GM12878 (cell line): ENCODE results near the gene HOXB1. TPM values are rescaled to one million over a fixed set of nuclear protein-coding genes. Genes with fewer than 3 reads are reported as not detected.

ENCODE experiments used
- ATAC-seq: fragments of 200-7000 bp; cut with Tn5 transposase; 3 replicates; pipeline ENCODE4 v1.9.1; 2020; ENCODE audit warnings: mild to moderate bottlenecking, moderate library complexity
- BruUV-seq: library from RNA; stranded (reverse); fragments of 400-500 nt; replicated peaks from 2 replicates; lab custom pipeline; 2021; lab: Mats Ljungman, UMichigan
- CTCF ChIA-PET: fragments of 300-600 bp; sonication (Branson Sonifier 250); formaldehyde crosslinking; extraction: SDS; loops from one replicate; lab custom pipeline; 2021; ENCODE audit warnings: inconsistent platforms; lab: Yijun Ruan, JAX
- POLR2A ChIA-PET: fragments of 350-600 bp; formaldehyde crosslinking; extraction: SDS; loops from one replicate; lab custom pipeline; 2021; ENCODE audit warnings: inconsistent platforms; lab: Charles Lee
- RAD21 ChIA-PET: fragments of 300-600 bp; sonication (Branson Sonifier 250); formaldehyde crosslinking; loops from one replicate; lab custom pipeline; 2023; ENCODE audit warnings: antibody characterized with exemption; ENCODE audit not compliant: unreplicated experiment; lab: Charles Lee
- SMC1A ChIA-PET: fragments of 300-600 bp; sonication (Branson Sonifier 250); formaldehyde crosslinking; loops from one replicate; lab custom pipeline; 2023; ENCODE audit not compliant: unreplicated experiment, uncharacterized antibody; lab: Charles Lee
- DNase-seq: peaks from one replicate; pipeline ENCODE4 v3.0.0-alpha.2; 2011; ENCODE audit warnings: low read depth, low spot score
- FAIRE-seq: peaks from 3 replicates; lab custom pipeline; 2011; peaks lifted over from hg19 to GRCh38; lab: Jason Lieb, UNC
- H2AFZ ChIP-seq: 2 replicates; pipeline ENCODE4 v1.6.0; 2011; ENCODE audit warnings: low read depth, low read length, control low read depth; ENCODE audit not compliant: control insufficient read depth
- H3K27ac ChIP-seq: 2 replicates; pipeline ENCODE4 v1.5.1; 2011; ENCODE audit warnings: control low read depth; ENCODE audit not compliant: control insufficient read depth, insufficient read depth
- H3K27me3 ChIP-seq, 2 experiments: replicated peaks in 1 of 2; 2 replicates each; pipeline versions ENCODE4 v1.6.0 to v1.6.1; 2011; ENCODE audit warnings: low read length in 1 of 2; ENCODE audit not compliant: control insufficient read depth in 2 of 2, insufficient read depth in 2 of 2
- H3K36me3 ChIP-seq, 2 experiments: 2 replicates each; pipeline ENCODE4 v1.5.1; 2011; ENCODE audit warnings: low read length in 1 of 2; ENCODE audit not compliant: control insufficient read depth in 2 of 2, insufficient read depth in 2 of 2
- H3K4me1 ChIP-seq: 2 replicates; pipeline ENCODE4 v1.6.1; 2011; ENCODE audit warnings: mild to moderate bottlenecking, low read length, moderate library complexity, mixed read lengths; ENCODE audit not compliant: control insufficient read depth, insufficient read depth
- H3K4me2 ChIP-seq: 2 replicates; pipeline ENCODE4 v1.6.0; 2011; ENCODE audit warnings: control low read depth; ENCODE audit not compliant: control insufficient read depth, insufficient read depth
- H3K4me3 ChIP-seq: fragments of 200-600 bp; sonication (generic); 2 replicates; pipeline ENCODE4 v1.5.1; 2016
- H3K79me2 ChIP-seq: 2 replicates; pipeline ENCODE4 v1.6.0; 2011; ENCODE audit warnings: low read length; ENCODE audit not compliant: control insufficient read depth, insufficient read depth
- H3K9ac ChIP-seq: 2 replicates; pipeline ENCODE4 v1.8.0; 2011; ENCODE audit warnings: low read length, control low read depth, mixed read lengths; ENCODE audit not compliant: control insufficient read depth, insufficient read depth
- H3K9me3 ChIP-seq: replicated peaks from 3 replicates; pipeline ENCODE4 v1.5.1; 2011; ENCODE audit warnings: mild to moderate bottlenecking, low read length; ENCODE audit not compliant: control insufficient read depth, insufficient read depth
- H4K20me1 ChIP-seq: 2 replicates; pipeline ENCODE4 v1.6.0; 2011; ENCODE audit not compliant: control insufficient read depth, insufficient read depth
- HSF1 ChIP-seq: fragments of 150-350 bp; IDR thresholded peaks from 2 replicates; pipeline ENCODE4 v1.6.1; 2014; ENCODE audit warnings: mild to moderate bottlenecking, low read depth, low read length
- JUNB ChIP-seq: IDR thresholded peaks from 2 replicates; pipeline ENCODE4 v1.6.1; 2016; ENCODE audit warnings: antibody characterized with exemption, mild to moderate bottlenecking
- PRDM15 ChIP-seq: fragments of 450-650 bp; formaldehyde crosslinking; IDR thresholded peaks from 2 replicates; pipeline ENCODE4 v1.4.0; 2020; ENCODE audit warnings: mild to moderate bottlenecking, moderate library complexity
- STAT3 ChIP-seq: IDR thresholded peaks from 2 replicates; pipeline ENCODE4 v1.6.1; 2011; ENCODE audit warnings: low read depth, low read length, improper control_type of control experiment
- USF1 ChIP-seq: IDR thresholded peaks from 2 replicates; pipeline ENCODE4 v1.6.1; 2011; ENCODE audit warnings: borderline replicate concordance, low read depth, mild to moderate bottlenecking, moderate library complexity, mixed read lengths, low read length; ENCODE audit not compliant: insufficient read depth; ENCODE audit errors: extremely low read length
- ZBTB11 ChIP-seq: fragments of 450-650 bp; formaldehyde crosslinking; IDR thresholded peaks from 2 replicates; pipeline ENCODE4 v1.5.0; 2022; ENCODE audit warnings: mild to moderate bottlenecking, missing genetic modification characterization
- ZBTB4 ChIP-seq: fragments of 450-650 bp; formaldehyde crosslinking; IDR thresholded peaks from 2 replicates; pipeline ENCODE4 v1.4.0; 2022; ENCODE audit warnings: mild to moderate bottlenecking, moderate library complexity
- WGBS: methylation state at CpG from one replicate; pipeline ENCODE4 v1.1.6; 2016; ENCODE audit warnings: low lambda C conversion rate; ENCODE audit not compliant: insufficient replicate concordance, insufficient coverage; ENCODE audit errors: missing lambda C conversion rate; 5-methylcytosine and 5-hydroxymethylcytosine counted together
- in situ Hi-C: fragments of 300-500 bp; cut with MboI; formaldehyde crosslinking; loops from 9 replicates; pipeline ENCODE4 v1.14.3; 2018; ENCODE audit warnings: mixed read lengths
- intact Hi-C: fragments of 100-400 bp; cut with micrococcal nuclease; formaldehyde crosslinking; loops from one replicate; pipeline ENCODE4 v1.14.2; 2022; ENCODE audit not compliant: unreplicated experiment
- polyA plus RNA-seq, 11 experiments: library from polyadenylated mRNA; depleted of rRNA in 4 of 11; unstranded in 6 of 11; stranded (reverse) in 5 of 11; fragments of >200 nt; fragmentation: Nextera tagmentation in 4 of 11; fragmentation: Illumina TruSeq in 1 of 11; extraction: Ambion mirVana in 4 of 11; extraction: Trizol in 1 of 11; gene quantifications; 1 replicate in 1 of 11; 2 replicates in 10 of 11; pipeline versions ENCODE4 v1.2.1 to v1.2.3, GENCODE V29; 2011 to 2016; ENCODE audit warnings: inconsistent platforms in 2 of 11, missing spikeins in 2 of 11, low read depth in 1 of 11
- total RNA-seq, 4 experiments: library from RNA; depleted of rRNA in 3 of 4; stranded (reverse); fragments of >200 nt in 3 of 4; fragmentation: Illumina TruSeq in 1 of 4; extraction: Trizol in 1 of 4; gene quantifications; 2 replicates each; pipeline versions ENCODE4 v1.2.1 to v1.2.3, GENCODE V29; 2013 to 2021

The HOXB1 gene
- total and polyA plus RNA-seq, 10 of the 15 experiments (the other 5 are each of a cell fraction or from before 2014, with no cell fraction given) = not detected

GRCh38 chr17:48546924-48547807 is 16.4 kb upstream of the HOXB1 start:
- in situ Hi-C loops = no loop called here
- ChIA-PET RAD21 (interaction anchor here (1.3 to 1.4 kb wide), 2 partner anchors 28 to 54 kb away, joined by 3 to 4 read pairs; no protein-coding TSS in a partner anchor), SMC1A (interaction anchor here (0.9 to 1.8 kb wide), 6 partner anchors 8 to 195 kb away, joined by 3 to 5 read pairs (median 4); no protein-coding TSS in a partner anchor), CTCF (interaction anchor here (0.7 to 1.1 kb wide), 3 partner anchors 46 to 288 kb away, joined by 3 to 4 read pairs (median 3); no protein-coding TSS in a partner anchor), POLR2A (interaction anchor here (0.6 to 1.7 kb wide), 6 partner anchors 8 to 1123 kb away, joined by 3 to 8 read pairs (median 4); no protein-coding TSS in a partner anchor)
- DNase-seq (no peak), ATAC-seq (no peak), FAIRE-seq (no peak)
- Histone ChIP-seq H3K27ac (no peak overlapping the region), H4K20me1 (no peaks in the 10 kb centered on the region), H3K4me2 (no peak overlapping the region), H3K4me3 (no peak overlapping the region), H3K79me2 (peaks cover 6% of the 10 kb centered on the region), H2AFZ (no peak overlapping the region), H3K4me1 (peaks cover 7% of the 10 kb centered on the region), H3K9me3 (no peaks in the 10 kb centered on the region), H3K36me3 (peaks cover 0 to 6% of the 10 kb centered on the region in 2 experiments; a peak in 2 of 4 replicates), H3K9ac (no peak overlapping the region), H3K27me3 (peaks cover 0 to 3% of the 10 kb centered on the region in 2 experiments; a peak in 1 of 4 replicates)
- WGBS = 50% methylated on average over 10 of the region's 10 CpGs
- intact Hi-C loops = no loop called here
- BruUV-seq = no TSS peak
- TF ChIP-seq HSF1 (no peak), USF1 (no peak), JUNB (no peak), STAT3 (no peak), ZBTB4 (no peak), PRDM15 (no peak), ZBTB11 (CRISPR knock-in tag) (no peak)
